HuH-7.5 (cell line): ENCODE measurements around the gene GTPBP3.
"Not testable (repeated sequence)": the region's sequence is repeated elsewhere in the genome, so short reads cannot be mapped to it uniquely, and the experiment has no call there.

Experiments used
- DNase-seq: peaks from one replicate; pipeline ENCODE4 v3.0.0; 2011; ENCODE audit warnings: low spot score

The GTPBP3 gene

GRCh38 chr19:17341845-17342244, 4.5 kb downstream of the GTPBP3 start:
- DNase-seq, result no peak

- DNase-seq, result peak; percentile 80
Measured at GRCh38 chr19:17346109-17346671, 8.8 kb downstream of the GTPBP3 start.

- DNase-seq, result no peak
Measured at GRCh38 chr19:17347361-17347760, 10.0 kb downstream of the GTPBP3 start.

- DNase-seq, result no peak
Measured at GRCh38 chr19:17347877-17348276, 10.5 kb downstream of the GTPBP3 start.

- DNase-seq, result no peak
Measured at GRCh38 chr19:17348700-17349099, 11.3 kb downstream of the GTPBP3 start.

- DNase-seq, result no peak
Measured at GRCh38 chr19:17351815-17352435, 14.6 kb downstream of the GTPBP3 start.

- no peak for DNase-seq
Measured at GRCh38 chr19:17352608-17353280, 15.4 kb downstream of the GTPBP3 start.

- DNase-seq, result no peak
Measured at GRCh38 chr19:17353386-17353785, 16.0 kb downstream of the GTPBP3 start.

GRCh38 chr19:17357078-17357666, 19.8 kb downstream of the GTPBP3 start:
- DNase-seq, result no peak

GRCh38 chr19:17357724-17358123, 20.4 kb downstream of the GTPBP3 start:
- no peak for DNase-seq

GRCh38 chr19:17358395-17358794, 21.0 kb downstream of the GTPBP3 start:
- DNase-seq, result no peak

GRCh38 chr19:17359905-17360800, 22.8 kb downstream of the GTPBP3 start:
- no peak for DNase-seq

- DNase-seq, result not testable (repeated sequence)
Measured at GRCh38 chr19:17363852-17364605, 26.7 kb downstream of the GTPBP3 start.

GRCh38 chr19:17365361-17365760, 28.0 kb downstream of the GTPBP3 start:
- no peak for DNase-seq

GRCh38 chr19:17370026-17370587, 32.8 kb downstream of the GTPBP3 start:
- DNase-seq, result no peak

- DNase-seq, result no peak
Measured at GRCh38 chr19:17376935-17377600, 39.7 kb downstream of the GTPBP3 start, which contains the start of gene PLVAP. TSS of gene PLVAP (minus strand) at chr19:17377342. CDS start at chr19:17377288, 54 bp downstream.

- no peak for DNase-seq
Measured at GRCh38 chr19:17378271-17378670, 40.9 kb downstream of the GTPBP3 start.

- no peak for DNase-seq
Measured at GRCh38 chr19:17379221-17379631, 41.9 kb downstream of the GTPBP3 start.

- no peak for DNase-seq
Measured at GRCh38 chr19:17380426-17381138, 43.2 kb downstream of the GTPBP3 start.
